WERI-Rb-1 (cell line): Measurements from ENCODE around the gene RALGPS1.

Source experiments
- DNase-seq: peaks from one replicate; pipeline ENCODE4 v3.0.0-alpha.2; 2020
- H3K27ac ChIP-seq: fragments of 250-450 bp; sonication (Bioruptor Pico); 2 replicates; pipeline ENCODE4 v1.5.1; 2020; ENCODE audit warnings: mild to moderate bottlenecking, moderate library complexity
- H3K27me3 ChIP-seq: fragments of 250-450 bp; sonication (Bioruptor Pico); 2 replicates; pipeline ENCODE4 v1.5.1; 2021; ENCODE audit warnings: mild to moderate bottlenecking, low read depth, moderate library complexity; ENCODE audit not compliant: insufficient read depth, severe bottlenecking
- H3K36me3 ChIP-seq: fragments of 250-450 bp; sonication (Bioruptor Pico); 2 replicates; pipeline ENCODE4 v1.5.1; 2020; ENCODE audit warnings: mild to moderate bottlenecking, moderate library complexity
- H3K4me3 ChIP-seq: 2 replicates; pipeline ENCODE4 v1.5.1; 2011; ENCODE audit warnings: low read depth, mild to moderate bottlenecking, control low read depth, low read length
- H3K9me3 ChIP-seq: fragments of 250-450 bp; sonication (Bioruptor Pico); 2 replicates; pipeline ENCODE4 v1.5.1; 2021; ENCODE audit warnings: mild to moderate bottlenecking, moderate library complexity; ENCODE audit not compliant: severe bottlenecking
- CTCF ChIP-seq: IDR thresholded peaks from 2 replicates; pipeline ENCODE4 v1.5.1; 2011; ENCODE audit warnings: low read depth, mild to moderate bottlenecking, control low read depth, inconsistent platforms, low read length

RALGPS1 gene

GRCh38 chr9:127149010-127149409, 234.4 kb downstream of the RALGPS1 start:
- no peak overlapping the region for H3K4me3 ChIP-seq
- no peak overlapping the region for H3K27ac ChIP-seq
- DNase-seq: no peak
- no peak for TF ChIP-seq CTCF
- no peaks in the 10 kb centered on the region for H3K27me3 ChIP-seq
- H3K9me3 ChIP-seq: no peaks in the 10 kb centered on the region
- no peaks in the 10 kb centered on the region; the same call in 1 of the 2 replicates for H3K36me3 ChIP-seq

GRCh38 chr9:127149463-127150390, 235.1 kb downstream of the RALGPS1 start:
- Histone ChIP-seq H3K36me3 (no peaks in the 10 kb centered on the region), H3K27me3 (no peaks in the 10 kb centered on the region), H3K9me3 (no peaks in the 10 kb centered on the region), H3K4me3 (no peak overlapping the region), H3K27ac (no peak overlapping the region)
- TF ChIP-seq CTCF: no peak
- no peak for DNase-seq

GRCh38 chr9:127153501-127153900, 238.9 kb downstream of the RALGPS1 start:
- H3K9me3 ChIP-seq: no peaks in the 10 kb centered on the region
- H3K36me3 ChIP-seq: no peaks in the 10 kb centered on the region
- no peak for TF ChIP-seq CTCF
- H3K4me3 ChIP-seq: no peak overlapping the region
- H3K27ac ChIP-seq: no peak overlapping the region
- DNase-seq: no peak
- H3K27me3 ChIP-seq: no peaks in the 10 kb centered on the region

- Histone ChIP-seq H3K9me3 (no peaks in the 10 kb centered on the region), H3K36me3 (no peaks in the 10 kb centered on the region), H3K27me3 (no peaks in the 10 kb centered on the region), H3K27ac (no peak overlapping the region), H3K4me3 (no peak overlapping the region)
- no peak for TF ChIP-seq CTCF
- DNase-seq: no peak
These were observed 239.4 kb downstream of the RALGPS1 start for GRCh38 chr9:127154003-127154389.

- H3K9me3 ChIP-seq: no peaks in the 10 kb centered on the region
- DNase-seq: no peak
- no peaks in the 10 kb centered on the region for H3K27me3 ChIP-seq
- no peak overlapping the region for H3K4me3 ChIP-seq
- H3K36me3 ChIP-seq: no peaks in the 10 kb centered on the region
- H3K27ac ChIP-seq: no peak overlapping the region
- TF ChIP-seq CTCF: no peak
These were observed 240.0 kb downstream of the RALGPS1 start for GRCh38 chr9:127154390-127155191.
